Epithelial cell of umbilical artery (primary cell): ENCODE results near the gene TTLL12. TPM values are rescaled to one million over a fixed set of nuclear protein-coding genes. Genes with fewer than 3 reads are reported as not detected.

ENCODE experiments used
- total RNA-seq: library from RNA; depleted of rRNA; stranded (reverse); fragments of >200 nt; gene quantifications from 2 replicates; pipeline ENCODE4 v1.2.3, GENCODE V29; 2014

TTLL12 gene
- 28.3 and 32.2 TPM in 2 replicates for total RNA-seq

GRCh38 chr22:43186272-43187170, at the start of gene TTLL12:
TTLL12 (minus strand) TSS chr22:43187134; CDS start chr22:43187069, 65 bp downstream.

GRCh38 chr22:43151251-43152002, 35.5 kb downstream of the TTLL12 start, which contains the start of gene TSPO:
TSPO (plus strand) TSS chr22:43151559; CDS start chr22:43159239, 7,680 bp downstream.

DNA sequence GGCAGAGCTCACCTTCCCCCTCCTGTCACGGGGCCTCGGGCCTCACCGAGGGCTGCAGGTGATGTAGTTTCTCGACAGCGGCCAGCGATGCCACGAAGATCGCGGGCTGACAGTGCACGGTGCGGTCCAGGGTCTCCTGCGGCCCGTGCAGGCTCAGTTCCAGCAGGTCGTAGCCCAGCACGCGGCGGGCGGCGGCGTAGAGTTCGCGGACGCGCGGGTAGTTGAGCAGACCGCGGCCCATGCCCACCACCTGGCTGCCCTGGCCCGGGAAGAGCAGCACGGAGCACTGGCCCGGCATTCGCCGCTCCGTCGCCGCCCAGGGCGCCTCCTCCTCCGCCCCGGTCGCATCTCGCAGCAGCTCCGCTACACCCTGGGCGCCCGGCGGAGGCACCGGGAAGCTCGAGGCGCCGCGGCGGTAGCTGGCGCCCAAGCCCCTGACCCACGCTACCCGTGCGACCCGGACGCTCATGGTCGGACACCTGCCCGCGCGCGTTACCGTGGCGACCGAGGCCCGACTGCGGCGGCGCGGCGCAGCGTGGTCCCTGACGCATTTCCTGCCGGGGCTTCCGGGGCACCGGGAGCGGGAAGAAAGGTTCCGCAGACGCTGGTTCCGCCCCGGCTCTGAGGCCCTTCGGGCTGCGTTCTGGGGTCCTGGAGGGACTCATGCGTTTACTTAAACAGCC, 43.9 kb downstream of the TTLL12 start, which contains the start of gene MCAT:
MCAT (minus strand) TSS at position 519 of the 683 bp plus-strand sequence; CDS start at position 469, 50 bp downstream.

Other genes with a start within 250 kb of the TTLL12 start
- gene PACSIN2, start 172.0 kb downstream of the TTLL12 start, total RNA-seq: 51.3 and 60.3 TPM in 2 replicates
- gene TTLL1, start 97.7 kb downstream of the TTLL12 start, total RNA-seq: 10.0 and 12.7 TPM in 2 replicates
- 1.1 and 1.3 TPM in 2 replicates for gene BIK, start 76.4 kb downstream of the TTLL12 start, total RNA-seq
- 16.9 and 18.2 TPM in 2 replicates for gene MCAT, start 43.7 kb downstream of the TTLL12 start, total RNA-seq
- gene TSPO, start 35.6 kb downstream of the TTLL12 start, total RNA-seq: 359 and 510 TPM in 2 replicates
- under 0.01 TPM in 1 of 2 replicates, not detected in the other for gene SCUBE1, start 156.2 kb upstream of the TTLL12 start, total RNA-seq
- under 0.01 TPM in 1 of 2 replicates, not detected in the other for gene MPPED1, start 224.9 kb upstream of the TTLL12 start, total RNA-seq